Caco-2 (cell line): ENCODE measurements around the gene OLAH. TPM values are rescaled to one million over a fixed set of nuclear protein-coding genes. Genes with fewer than 3 reads are reported as not detected.

Source experiments
- BruUV-seq: library from RNA; stranded (reverse); fragments of 400-500 nt; replicated peaks from 2 replicates; lab custom pipeline; 2021; lab: Mats Ljungman, UMichigan
- CTCF ChIA-PET: fragments of 300-600 bp; sonication (Branson Sonifier 250); formaldehyde crosslinking; loops from one replicate; lab custom pipeline; 2022; ENCODE audit warnings: antibody characterized with exemption; lab: Charles Lee
- POLR2A ChIA-PET: fragments of 300-600 bp; sonication (Branson Sonifier 250); formaldehyde crosslinking; loops from one replicate; lab custom pipeline; 2022; ENCODE audit warnings: antibody characterized with exemption; lab: Charles Lee
- DNase-seq, 2 experiments: peaks; one replicate each; pipeline versions ENCODE4 v3.0.0 to v3.0.0-alpha.2; 2020 to 2022
- H3K27me3 ChIP-seq: replicated peaks from 2 replicates; pipeline ENCODE4 v1.6.0; 2011; ENCODE audit warnings: low read length; ENCODE audit not compliant: control insufficient read depth, insufficient read depth
- H3K36me3 ChIP-seq: 2 replicates; pipeline ENCODE4 v1.5.1; 2011; ENCODE audit warnings: low read length; ENCODE audit not compliant: control insufficient read depth, insufficient read depth
- H3K4me1 ChIP-seq: fragments of 250-450 bp; sonication (Bioruptor Pico); 2 replicates; pipeline ENCODE4 v1.5.1; 2020; ENCODE audit warnings: mild to moderate bottlenecking
- H3K4me3 ChIP-seq: 2 replicates; pipeline ENCODE4 v1.5.1; 2011; ENCODE audit warnings: low read depth, mild to moderate bottlenecking, control low read depth, low read length
- H3K9me3 ChIP-seq: fragments of 250-450 bp; sonication (Bioruptor Pico); 2 replicates; pipeline ENCODE4 v1.5.1; 2020; ENCODE audit warnings: mild to moderate bottlenecking, moderate library complexity
- H3K27ac Mint-ChIP-seq: one replicate; pipeline ENCODE4 v1.8.0; 2022; ENCODE audit warnings: mixed read lengths; ENCODE audit not compliant: unreplicated experiment
- H3K27me3 Mint-ChIP-seq: one replicate; pipeline ENCODE4 v1.8.0; 2022; ENCODE audit warnings: mixed read lengths; ENCODE audit not compliant: insufficient read depth, unreplicated experiment
- H3K36me3 Mint-ChIP-seq: one replicate; pipeline ENCODE4 v1.8.0; 2022; ENCODE audit warnings: mild to moderate bottlenecking, mixed read lengths; ENCODE audit not compliant: insufficient read depth, unreplicated experiment
- H3K4me1 Mint-ChIP-seq: one replicate; pipeline ENCODE4 v1.8.0; 2022; ENCODE audit warnings: low read depth, mixed read lengths; ENCODE audit not compliant: unreplicated experiment
- H3K4me3 Mint-ChIP-seq: one replicate; pipeline ENCODE4 v1.8.0; 2022; ENCODE audit warnings: mild to moderate bottlenecking, moderate library complexity, mixed read lengths; ENCODE audit not compliant: unreplicated experiment
- H3K9me3 Mint-ChIP-seq: one replicate; pipeline ENCODE4 v1.8.0; 2022; ENCODE audit warnings: mixed read lengths; ENCODE audit not compliant: unreplicated experiment
- CTCF ChIP-seq, 2 experiments: fragments of 200-600 bp in 1 of 2; IDR thresholded peaks; 1 replicate in 1 of 2; 2 replicates in 1 of 2; pipeline versions ENCODE4 v1.5.1 to v1.8.0; 2011 to 2022; ENCODE audit warnings: antibody characterized with exemption in 1 of 2, control low read depth in 1 of 2, inconsistent platforms in 1 of 2, low read depth in 1 of 2, low read length in 1 of 2, mild to moderate bottlenecking in 1 of 2, moderate library complexity in 1 of 2; ENCODE audit not compliant: insufficient read depth in 1 of 2, severe bottlenecking in 1 of 2, unreplicated experiment in 1 of 2
- intact Hi-C: fragments of 100-400 bp; cut with micrococcal nuclease; formaldehyde crosslinking; loops from one replicate; pipeline ENCODE4 v1.10.0; 2022; ENCODE audit not compliant: unreplicated experiment
- total RNA-seq: library from RNA; stranded (reverse); gene quantifications from 2 replicates; pipeline ENCODE4 v1.2.3, GENCODE V29; 2022

Gene OLAH
- total RNA-seq, 1 experiment from 2014 or later, result not detected

GRCh38 chr10:15038416-15038815, 5.3 kb upstream of the OLAH start:
- H3K4me1 Mint-ChIP-seq, result no peaks in the 10 kb centered on the region
- Histone ChIP-seq H3K9me3 (no peaks in the 10 kb centered on the region), H3K27me3 (no peaks in the 10 kb centered on the region), H3K4me1 (peaks cover 6% of the 10 kb centered on the region; the same call in 1 of the 2 replicates), H3K36me3 (no peaks in the 10 kb centered on the region), H3K4me3 (no peak overlapping the region)
- H3K4me3 Mint-ChIP-seq, result no peak overlapping the region
- no TSS peak for BruUV-seq
- no peaks in the 10 kb centered on the region for H3K27me3 Mint-ChIP-seq
- H3K36me3 Mint-ChIP-seq, result no peaks in the 10 kb centered on the region
- intact Hi-C loops, result no loop called here
- no peak for DNase-seq
- no peak for TF ChIP-seq CTCF (IDR thresholded peaks at IDR 0.05; ENCODE audit: insufficient read depth in 1 of 2, low read depth in 1 of 2, low read length in 1 of 2, severe bottlenecking in 1 of 2, unreplicated experiment in 1 of 2)
- ChIA-PET CTCF (no interaction called here), POLR2A (no interaction called here)
- no peak overlapping the region for H3K27ac Mint-ChIP-seq
- H3K9me3 Mint-ChIP-seq, result peaks cover 12% of the 10 kb centered on the region

- Histone ChIP-seq H3K9me3 (0 out of 2 replicates have a peak, but pooled peaks cover 5% of the 10 kb centered on the region), H3K4me3 (no peak overlapping the region), H3K36me3 (no peaks in the 10 kb centered on the region), H3K4me1 (no peaks in the 10 kb centered on the region), H3K27me3 (no peaks in the 10 kb centered on the region)
- Mint-ChIP-seq H3K36me3 (no peaks in the 10 kb centered on the region), H3K9me3 (peaks cover 12% of the 10 kb centered on the region), H3K27me3 (no peaks in the 10 kb centered on the region), H3K4me3 (no peak overlapping the region), H3K4me1 (no peaks in the 10 kb centered on the region), H3K27ac (no peak overlapping the region)
- DNase-seq, result no peak
- TF ChIP-seq CTCF (IDR thresholded peaks at IDR 0.05; ENCODE audit: insufficient read depth in 1 of 2, low read depth in 1 of 2, low read length in 1 of 2, severe bottlenecking in 1 of 2, unreplicated experiment in 1 of 2), result no peak
- no TSS peak for BruUV-seq
- ChIA-PET POLR2A (no interaction called here), CTCF (no interaction called here)
- intact Hi-C loops, result no loop called here
Observed at GRCh38 chr10:15045380-15045779, 1.6 kb downstream of the OLAH start.

GRCh38 chr10:15046626-15047025, 2.9 kb downstream of the OLAH start:
- Mint-ChIP-seq H3K4me1 (no peaks in the 10 kb centered on the region), H3K27me3 (no peaks in the 10 kb centered on the region), H3K36me3 (no peaks in the 10 kb centered on the region), H3K27ac (no peak overlapping the region), H3K4me3 (no peak overlapping the region), H3K9me3 (peaks cover 10% of the 10 kb centered on the region)
- ChIA-PET CTCF (no interaction called here), POLR2A (no interaction called here)
- Histone ChIP-seq H3K36me3 (no peaks in the 10 kb centered on the region), H3K27me3 (no peaks in the 10 kb centered on the region), H3K4me1 (no peaks in the 10 kb centered on the region), H3K9me3 (0 out of 2 replicates have a peak, but pooled peaks cover 5% of the 10 kb centered on the region), H3K4me3 (no peak overlapping the region)
- intact Hi-C loops, result no loop called here
- no peak for TF ChIP-seq CTCF (IDR thresholded peaks at IDR 0.05; ENCODE audit: insufficient read depth in 1 of 2, low read depth in 1 of 2, low read length in 1 of 2, severe bottlenecking in 1 of 2, unreplicated experiment in 1 of 2)
- BruUV-seq, result no TSS peak
- no peak for DNase-seq
